Mucosa of descending colon (tissue), 3 donors: ENCODE data around the gene GPR55. TPM values are rescaled to one million over a fixed set of nuclear protein-coding genes. Genes with fewer than 3 reads are reported as not detected.

Source experiments
- ATAC-seq: fragments of 200-7000 bp; cut with Tn5 transposase; one replicate; pipeline ENCODE4 v1.9.1; 2020; ENCODE audit warnings: mild to moderate bottlenecking, moderate library complexity
- DNase-seq, 3 donors: peaks; one replicate each; pipeline ENCODE4 v3.0.0-alpha.2; 2020
- H3K36me3 ChIP-seq: fragments of 200-600 bp; one replicate; pipeline ENCODE4 v1.8.0; 2021; ENCODE audit warnings: low read depth, mild to moderate bottlenecking
- H3K4me1 ChIP-seq: fragments of 200-600 bp; one replicate; pipeline ENCODE4 v1.8.0; 2021; ENCODE audit warnings: low read depth, mild to moderate bottlenecking
- H3K4me3 ChIP-seq: fragments of 200-600 bp; one replicate; pipeline ENCODE4 v1.8.0; 2021; ENCODE audit warnings: mild to moderate bottlenecking
- H3K9me3 ChIP-seq: fragments of 200-600 bp; one replicate; pipeline ENCODE4 v1.8.0; 2021; ENCODE audit warnings: mild to moderate bottlenecking
- intact Hi-C, 2 donors: fragments of 100-400 bp; cut with DNase I in 1 of 2; cut with micrococcal nuclease in 1 of 2; formaldehyde crosslinking; loops; one replicate each; pipeline versions ENCODE4 v1.11.0 to v1.11.1; 2022; cut with DNase I, micrococcal nuclease
- total RNA-seq, 3 donors: library from RNA; stranded (reverse); fragmentation: NEBNext Ultra II Directional in 2 of 3; extraction: Animal tissue kit (Norgen Biotek cat#: 25700) in 2 of 3; gene quantifications; one replicate each; pipeline versions ENCODE4 v1.2.1 to v1.2.4, GENCODE V29; 2021 to 2023
- TF ChIP-seq, protein P1 (sequence below): fragments of 200-600 bp; IDR thresholded peaks from one replicate; pipeline ENCODE4 v1.8.0; 2022; ENCODE audit warnings: antibody characterized with exemption, mild to moderate bottlenecking
- donor health status: DM: no; HTN: no; CAD: no; lungs with moderate emphysema.
- donor health status: DM: no; HTN: no; CAD: no.
- donor health status: DM: no; HTN: yes; CAD: no.

The GPR55 gene
- total RNA-seq, 3 donors from 2014 or later, result 0.99 to 1.1 (median 1.1) TPM

DNA sequence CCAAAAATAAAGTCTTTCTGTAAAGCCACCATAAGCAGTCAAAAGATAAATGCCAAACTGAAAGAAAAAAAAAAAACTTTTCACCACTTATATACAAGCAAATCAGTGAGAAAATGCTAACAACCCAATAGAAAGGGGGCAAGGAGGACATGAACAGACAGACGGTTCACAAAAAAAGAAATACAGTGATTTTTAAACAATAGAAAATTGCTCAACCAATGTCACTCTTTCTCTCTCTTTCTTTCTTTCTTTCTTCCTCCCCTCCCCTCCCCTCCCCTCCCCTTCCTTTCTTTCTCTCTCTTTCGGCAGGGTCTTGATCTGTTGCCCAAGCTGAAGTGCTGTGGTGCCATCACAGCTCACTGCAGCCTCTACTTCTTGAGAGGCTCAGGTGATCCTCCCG lies 42.1 kb upstream of the GPR55 start:
- intact Hi-C loops, result no loop called here
- ATAC-seq (no peak), DNase-seq (no peak)
- TF ChIP-seq, protein P1, sequence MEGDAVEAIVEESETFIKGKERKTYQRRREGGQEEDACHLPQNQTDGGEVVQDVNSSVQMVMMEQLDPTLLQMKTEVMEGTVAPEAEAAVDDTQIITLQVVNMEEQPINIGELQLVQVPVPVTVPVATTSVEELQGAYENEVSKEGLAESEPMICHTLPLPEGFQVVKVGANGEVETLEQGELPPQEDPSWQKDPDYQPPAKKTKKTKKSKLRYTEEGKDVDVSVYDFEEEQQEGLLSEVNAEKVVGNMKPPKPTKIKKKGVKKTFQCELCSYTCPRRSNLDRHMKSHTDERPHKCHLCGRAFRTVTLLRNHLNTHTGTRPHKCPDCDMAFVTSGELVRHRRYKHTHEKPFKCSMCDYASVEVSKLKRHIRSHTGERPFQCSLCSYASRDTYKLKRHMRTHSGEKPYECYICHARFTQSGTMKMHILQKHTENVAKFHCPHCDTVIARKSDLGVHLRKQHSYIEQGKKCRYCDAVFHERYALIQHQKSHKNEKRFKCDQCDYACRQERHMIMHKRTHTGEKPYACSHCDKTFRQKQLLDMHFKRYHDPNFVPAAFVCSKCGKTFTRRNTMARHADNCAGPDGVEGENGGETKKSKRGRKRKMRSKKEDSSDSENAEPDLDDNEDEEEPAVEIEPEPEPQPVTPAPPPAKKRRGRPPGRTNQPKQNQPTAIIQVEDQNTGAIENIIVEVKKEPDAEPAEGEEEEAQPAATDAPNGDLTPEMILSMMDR, result no peak
- no peaks in the 10 kb centered on the region for H3K4me1 ChIP-seq
- H3K9me3 ChIP-seq, result no peaks in the 10 kb centered on the region
- no peak overlapping the region for H3K4me3 ChIP-seq
- H3K36me3 ChIP-seq, result no peaks in the 10 kb centered on the region

DNA sequence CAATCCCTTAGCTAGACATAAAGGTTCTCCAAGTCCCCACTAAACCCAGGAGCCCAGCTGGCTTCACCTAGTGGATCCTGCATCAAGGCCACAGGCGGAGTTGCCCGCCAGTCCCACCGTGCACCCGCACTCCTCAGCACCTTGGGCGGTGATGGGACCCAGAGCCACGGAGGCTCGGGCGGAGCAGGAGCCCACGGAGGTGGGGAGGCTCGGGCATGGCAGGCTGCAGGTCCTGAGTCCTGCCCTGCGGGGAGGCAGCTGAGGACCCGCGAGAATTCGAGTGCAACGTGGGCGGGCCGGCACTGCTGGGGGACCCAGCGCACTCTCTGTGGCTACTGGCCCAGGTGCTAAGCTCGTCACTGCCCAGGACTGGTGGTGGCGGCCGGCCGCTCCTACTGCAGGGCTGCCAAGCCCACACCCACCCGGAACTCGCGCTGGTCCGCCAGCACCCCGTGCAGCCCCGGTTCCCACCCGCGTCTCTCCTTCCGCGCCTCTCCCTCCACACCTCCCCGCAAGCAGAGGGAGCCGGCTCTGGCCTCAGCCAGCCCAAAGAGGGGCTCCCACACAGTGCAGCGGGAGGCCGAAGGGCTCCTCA lies 39.2 kb upstream of the GPR55 start:
- H3K4me1 ChIP-seq, result no peaks in the 10 kb centered on the region
- intact Hi-C loops, result no loop called here
- ATAC-seq (no peak), DNase-seq (no peak)
- H3K4me3 ChIP-seq, result no peak overlapping the region
- TF ChIP-seq, protein P1, result no peak
- H3K9me3 ChIP-seq, result no peaks in the 10 kb centered on the region
- no peaks in the 10 kb centered on the region for H3K36me3 ChIP-seq

DNA sequence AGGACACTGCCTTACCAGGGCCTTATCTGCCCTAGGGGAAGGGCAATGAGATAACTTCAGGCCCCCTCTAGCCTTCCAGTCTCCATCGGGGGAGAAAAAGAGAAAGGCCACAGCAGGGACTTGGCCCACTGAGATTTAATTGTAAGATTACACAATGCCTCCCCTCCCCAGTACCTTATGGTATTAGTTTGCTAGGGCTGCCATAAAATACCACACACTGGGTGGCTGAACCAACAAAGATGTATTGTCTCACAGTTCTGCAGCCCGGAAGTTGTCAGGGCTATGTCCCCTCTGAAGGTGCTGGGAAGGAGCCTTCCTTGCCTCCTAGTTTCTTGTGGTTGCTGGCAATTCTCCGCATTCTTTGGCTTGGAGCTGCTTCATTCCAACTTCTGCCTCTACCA lies 36.0 kb upstream of the GPR55 start:
- TF ChIP-seq, protein P1, result no peak
- intact Hi-C loops, result no loop called here
- ATAC-seq, result peak; percentile 84
- H3K4me3 ChIP-seq, result no peak overlapping the region
- no peaks in the 10 kb centered on the region for H3K4me1 ChIP-seq
- H3K36me3 ChIP-seq, result no peaks in the 10 kb centered on the region
- no peaks in the 10 kb centered on the region for H3K9me3 ChIP-seq
- DNase-seq, result no peak

DNA sequence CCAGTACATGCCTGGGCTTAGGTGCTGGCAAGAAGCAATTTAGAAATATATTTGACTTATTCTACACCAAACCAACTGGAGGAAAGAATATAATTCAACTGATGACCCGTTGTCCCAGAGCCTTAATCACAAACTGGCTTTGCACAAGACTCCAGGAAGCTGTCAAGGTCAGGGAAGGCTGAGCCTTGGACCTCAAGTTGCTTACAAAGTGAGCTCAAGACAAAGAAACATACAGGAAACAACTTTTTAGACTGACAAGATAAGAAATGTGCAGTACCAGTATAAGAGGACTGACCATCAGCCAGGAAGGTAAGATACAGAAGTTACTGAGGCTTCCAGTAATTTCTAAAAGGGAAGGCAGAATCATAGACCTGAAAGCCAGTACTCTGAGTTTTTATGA lies 35.0 kb upstream of the GPR55 start:
- TF ChIP-seq, protein P1, result no peak
- Histone ChIP-seq H3K9me3 (no peaks in the 10 kb centered on the region), H3K4me1 (no peaks in the 10 kb centered on the region), H3K4me3 (no peak overlapping the region), H3K36me3 (no peaks in the 10 kb centered on the region)
- DNase-seq (no peak), ATAC-seq (peak; percentile 39)
- intact Hi-C loops, result no loop called here

DNA sequence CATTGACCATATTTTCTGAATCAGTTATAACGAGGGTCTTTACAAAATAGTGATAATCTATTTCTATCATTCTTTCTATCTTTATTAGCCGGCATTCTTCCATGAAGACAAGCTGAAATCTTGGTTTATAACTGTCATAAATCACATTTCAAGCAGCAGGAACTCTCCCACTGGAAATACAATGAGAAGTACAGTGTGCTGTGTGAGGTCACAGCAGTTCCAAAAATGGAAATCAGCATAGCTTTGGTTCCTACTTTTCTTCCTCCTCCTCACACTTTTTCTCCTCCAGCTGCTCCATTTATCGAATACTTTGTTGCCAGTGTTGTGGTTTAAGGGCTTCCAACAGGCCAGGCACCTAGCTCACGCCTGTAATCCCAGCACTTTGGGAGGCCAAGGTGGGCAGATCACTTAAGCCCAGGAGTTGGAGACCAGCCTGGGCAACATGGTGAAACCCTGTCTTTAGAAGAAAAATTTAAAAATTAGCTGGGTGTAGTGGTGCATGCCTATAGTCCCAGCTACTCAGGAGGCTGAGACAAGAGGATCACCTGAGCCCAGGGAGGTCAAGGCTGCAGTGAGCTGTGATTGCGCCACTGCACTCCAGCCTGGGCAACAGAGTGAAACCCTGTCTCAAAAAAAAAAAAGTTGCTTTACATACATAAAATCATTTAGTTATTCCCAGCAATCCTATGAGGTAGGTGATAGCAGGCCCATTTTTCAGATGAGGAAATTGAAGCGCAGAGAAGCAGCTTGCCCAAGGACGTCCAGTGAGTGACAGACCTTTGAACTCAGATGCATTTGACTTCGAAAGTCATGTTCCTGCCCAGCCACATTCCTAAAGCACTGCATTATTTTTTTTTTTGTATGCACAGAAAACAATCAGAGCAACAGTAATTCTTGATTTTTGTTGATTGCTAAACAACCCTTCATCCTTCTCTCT lies 34.0 kb upstream of the GPR55 start:
- Histone ChIP-seq H3K9me3 (no peaks in the 10 kb centered on the region), H3K4me3 (no peak overlapping the region), H3K36me3 (no peaks in the 10 kb centered on the region), H3K4me1 (no peaks in the 10 kb centered on the region)
- TF ChIP-seq, protein P1, result no peak
- ATAC-seq (peak; percentile 61), DNase-seq (no peak)
- intact Hi-C loops, result no loop called here
